Measurements from ENCODE around the gene KIF17. TPM values are rescaled to one million over a fixed set of nuclear protein-coding genes. Genes with fewer than 3 reads are reported as not detected.

Gene KIF17
- total RNA-seq, 3 donors from 2014 or later (not counting 1 experiment from before 2014, with no cell fraction given): not detected

DNA sequence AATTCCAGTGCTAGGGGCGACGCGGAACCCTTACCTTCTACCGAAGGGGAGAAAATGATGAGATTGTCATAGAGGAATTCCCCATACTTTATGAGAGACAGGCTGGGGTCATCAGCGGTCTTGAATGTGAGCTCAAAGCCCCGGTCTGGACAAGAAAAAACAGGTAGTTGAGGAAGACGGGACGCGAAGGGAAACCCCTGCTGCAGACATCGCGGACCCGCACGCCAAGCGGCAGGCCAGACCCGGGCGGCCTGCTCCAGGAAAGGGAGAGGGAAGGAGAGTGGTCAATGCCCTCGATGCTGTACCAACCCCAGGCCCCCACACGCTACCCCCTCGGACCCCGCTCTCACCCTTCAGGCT, 57.0 kb downstream of the KIF17 start:
- ATAC-seq (peak; percentile 15 to 21 (median 18)), DNase-seq (peak in 1 of 2 donors; percentile 61)
- TF ChIP-seq, protein P1, sequence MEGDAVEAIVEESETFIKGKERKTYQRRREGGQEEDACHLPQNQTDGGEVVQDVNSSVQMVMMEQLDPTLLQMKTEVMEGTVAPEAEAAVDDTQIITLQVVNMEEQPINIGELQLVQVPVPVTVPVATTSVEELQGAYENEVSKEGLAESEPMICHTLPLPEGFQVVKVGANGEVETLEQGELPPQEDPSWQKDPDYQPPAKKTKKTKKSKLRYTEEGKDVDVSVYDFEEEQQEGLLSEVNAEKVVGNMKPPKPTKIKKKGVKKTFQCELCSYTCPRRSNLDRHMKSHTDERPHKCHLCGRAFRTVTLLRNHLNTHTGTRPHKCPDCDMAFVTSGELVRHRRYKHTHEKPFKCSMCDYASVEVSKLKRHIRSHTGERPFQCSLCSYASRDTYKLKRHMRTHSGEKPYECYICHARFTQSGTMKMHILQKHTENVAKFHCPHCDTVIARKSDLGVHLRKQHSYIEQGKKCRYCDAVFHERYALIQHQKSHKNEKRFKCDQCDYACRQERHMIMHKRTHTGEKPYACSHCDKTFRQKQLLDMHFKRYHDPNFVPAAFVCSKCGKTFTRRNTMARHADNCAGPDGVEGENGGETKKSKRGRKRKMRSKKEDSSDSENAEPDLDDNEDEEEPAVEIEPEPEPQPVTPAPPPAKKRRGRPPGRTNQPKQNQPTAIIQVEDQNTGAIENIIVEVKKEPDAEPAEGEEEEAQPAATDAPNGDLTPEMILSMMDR (IDR thresholded peaks at IDR 0.05): no peak
- no peaks in the 10 kb centered on the region for H3K36me3 Mint-ChIP-seq
- H3K27ac Mint-ChIP-seq: peak overlapping the region; percentile 93 to 96
- H3K4me1 Mint-ChIP-seq: peaks cover 53% of the 10 kb centered on the region in 2 donors
- H3K27me3 ChIP-seq (ENCODE audit: control insufficient read depth, insufficient read depth, low read length): no peaks in the 10 kb centered on the region
- H3K4me1 ChIP-seq (ENCODE audit: control insufficient read depth, insufficient read depth, low read length): peaks cover 24% of the 10 kb centered on the region
- intact Hi-C loops (cut with micrococcal nuclease): no loop called here
- no peaks in the 10 kb centered on the region for H3K9me3 Mint-ChIP-seq
- H3K27me3 Mint-ChIP-seq (ENCODE audit: low read depth in 2 of 2): no peaks in the 10 kb centered on the region
- H3K4me3 Mint-ChIP-seq: peak overlapping the region; percentile 98
- H3K27ac ChIP-seq (ENCODE audit: low read length): peak overlapping the region; percentile 77
- under 1% methylated on average over 18 of the region's 20 CpGs for WGBS (ENCODE audit: insufficient coverage)
- H3K4me3 ChIP-seq (ENCODE audit: low read length): peak overlapping the region; percentile 89
- no peaks in the 10 kb centered on the region for H3K9me3 ChIP-seq (ENCODE audit: control insufficient read depth, insufficient read depth, low read length)
- H3K36me3 ChIP-seq (ENCODE audit: control insufficient read depth, insufficient read depth, low read length): peaks cover 21% of the 10 kb centered on the region

DNA sequence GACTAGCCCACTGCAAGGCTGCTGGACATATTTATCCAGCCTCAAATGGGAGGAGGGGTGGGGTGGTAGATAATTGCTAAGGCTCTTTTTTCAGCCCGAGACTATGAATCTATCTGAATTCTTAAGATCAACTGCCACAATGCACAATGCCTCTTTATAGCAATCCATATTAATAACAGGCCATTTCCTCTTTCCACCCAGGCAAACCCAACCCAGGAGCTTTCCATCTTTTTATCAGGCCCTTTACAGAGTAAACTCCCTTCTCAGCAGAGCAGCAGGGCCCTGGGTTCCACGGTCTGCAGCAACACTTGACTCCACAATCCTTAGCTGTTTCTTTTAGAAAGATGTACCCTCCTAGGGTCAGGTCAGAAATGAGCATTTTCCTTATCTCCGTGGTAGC, 57.4 kb downstream of the KIF17 start:
- Histone ChIP-seq H3K36me3 (ENCODE audit: control insufficient read depth, insufficient read depth, low read length) (peaks cover 26% of the 10 kb centered on the region), H3K27ac (ENCODE audit: low read length) (peak overlapping the region; percentile 77), H3K4me3 (ENCODE audit: low read length) (peak overlapping the region; percentile 89), H3K4me1 (ENCODE audit: control insufficient read depth, insufficient read depth, low read length) (peaks cover 24% of the 10 kb centered on the region), H3K9me3 (ENCODE audit: control insufficient read depth, insufficient read depth, low read length) (no peaks in the 10 kb centered on the region), H3K27me3 (ENCODE audit: control insufficient read depth, insufficient read depth, low read length) (no peaks in the 10 kb centered on the region)
- Mint-ChIP-seq H3K9me3 (no peaks in the 10 kb centered on the region), H3K4me1 (peaks cover 53% of the 10 kb centered on the region in 2 donors), H3K36me3 (no peaks in the 10 kb centered on the region), H3K27me3 (ENCODE audit: low read depth in 2 of 2) (no peaks in the 10 kb centered on the region), H3K4me3 (peak overlapping the region; percentile 98), H3K27ac (peak overlapping the region; percentile 93 to 96)
- intact Hi-C loops (cut with micrococcal nuclease): no loop called here
- 28% methylated on average over 3 of the region's 3 CpGs for WGBS (ENCODE audit: insufficient coverage)
- TF ChIP-seq, protein P1 (IDR thresholded peaks at IDR 0.05): no peak
- no peak for DNase-seq
- no peak for ATAC-seq

DNA sequence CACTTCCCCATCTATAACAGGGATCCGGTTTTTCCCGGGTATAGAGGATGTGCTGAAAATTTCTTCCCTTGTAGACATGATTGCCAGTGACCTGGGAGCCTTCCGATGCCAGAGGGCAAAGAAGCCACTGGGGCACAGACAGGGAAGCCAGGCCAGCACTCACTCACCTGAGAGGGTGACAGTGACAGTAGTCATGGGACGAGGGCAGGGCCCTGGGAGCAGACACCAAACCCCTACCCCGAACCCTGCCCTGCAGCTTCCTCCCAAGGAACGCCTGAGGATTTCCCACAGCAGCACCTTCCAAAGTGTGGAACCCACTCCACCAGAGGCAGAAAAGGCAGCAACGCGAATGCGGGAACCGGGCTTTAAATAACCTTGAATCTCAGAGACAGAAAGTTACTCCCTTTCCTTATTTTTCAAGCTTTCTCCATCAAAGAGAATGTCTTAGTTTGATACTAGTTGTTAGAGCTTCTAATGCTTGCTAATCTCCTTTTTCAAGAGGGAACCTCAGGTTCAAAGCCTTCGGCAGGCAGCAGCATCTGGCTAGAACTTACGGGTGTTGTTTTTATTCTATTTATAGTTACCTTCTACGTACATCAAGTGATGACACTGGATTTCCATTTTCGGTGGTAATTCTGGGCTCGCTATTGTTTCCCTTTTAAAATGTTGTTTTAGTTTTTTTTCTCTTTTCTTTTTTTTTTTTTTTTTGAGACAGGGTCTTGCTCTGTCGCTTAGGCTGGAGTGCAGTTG, 59.5 kb downstream of the KIF17 start:
- no peak overlapping the region for H3K4me3 ChIP-seq (ENCODE audit: low read length)
- H3K4me1 Mint-ChIP-seq: peaks cover 53% of the 10 kb centered on the region in 2 donors
- TF ChIP-seq, protein P1 (IDR thresholded peaks at IDR 0.05): no peak
- H3K27me3 Mint-ChIP-seq (ENCODE audit: low read depth in 2 of 2): no peaks in the 10 kb centered on the region
- intact Hi-C loops (cut with micrococcal nuclease): no loop called here
- no peaks in the 10 kb centered on the region for H3K9me3 Mint-ChIP-seq
- DNase-seq (no peak), ATAC-seq (no peak)
- H3K27me3 ChIP-seq (ENCODE audit: control insufficient read depth, insufficient read depth, low read length): no peaks in the 10 kb centered on the region
- peak overlapping the region; percentile 93 to 96 for H3K27ac Mint-ChIP-seq
- no peaks in the 10 kb centered on the region for H3K9me3 ChIP-seq (ENCODE audit: control insufficient read depth, insufficient read depth, low read length)
- no peaks in the 10 kb centered on the region for H3K36me3 Mint-ChIP-seq
- no peak overlapping the region for H3K4me3 Mint-ChIP-seq
- over 99% methylated on average over 12 of the region's 16 CpGs for WGBS (ENCODE audit: insufficient coverage)
- H3K4me1 ChIP-seq (ENCODE audit: control insufficient read depth, insufficient read depth, low read length): peaks cover 24% of the 10 kb centered on the region
- no peak overlapping the region for H3K27ac ChIP-seq (ENCODE audit: low read length)
- peaks cover 42% of the 10 kb centered on the region for H3K36me3 ChIP-seq (ENCODE audit: control insufficient read depth, insufficient read depth, low read length)

DNA sequence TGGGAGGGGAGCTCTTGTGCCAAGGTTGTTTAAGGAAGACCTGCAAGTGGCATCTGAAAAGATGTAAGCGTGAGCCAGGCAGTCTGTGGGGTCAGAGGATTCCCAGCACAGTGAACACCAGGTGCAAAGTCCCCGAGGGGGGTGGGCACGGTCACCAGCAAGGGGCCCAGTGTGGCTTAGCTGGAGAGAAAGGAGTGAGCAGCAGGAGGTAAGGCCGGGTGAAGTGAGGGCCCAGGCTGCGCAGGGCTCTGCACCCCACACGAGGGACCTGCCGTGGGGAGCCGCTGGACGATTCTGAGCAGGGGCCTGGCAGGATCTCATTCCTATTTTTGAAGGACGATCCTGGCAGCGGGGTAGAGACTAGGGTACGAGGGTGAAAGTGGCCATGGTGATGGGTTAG, 60.8 kb downstream of the KIF17 start:
- no peaks in the 10 kb centered on the region for H3K9me3 Mint-ChIP-seq
- no peaks in the 10 kb centered on the region for H3K36me3 Mint-ChIP-seq
- Histone ChIP-seq H3K4me3 (ENCODE audit: low read length) (no peak overlapping the region), H3K9me3 (ENCODE audit: control insufficient read depth, insufficient read depth, low read length) (no peaks in the 10 kb centered on the region), H3K36me3 (ENCODE audit: control insufficient read depth, insufficient read depth, low read length) (peaks cover 55% of the 10 kb centered on the region), H3K4me1 (ENCODE audit: control insufficient read depth, insufficient read depth, low read length) (peaks cover 17% of the 10 kb centered on the region), H3K27ac (ENCODE audit: low read length) (no peak overlapping the region), H3K27me3 (ENCODE audit: control insufficient read depth, insufficient read depth, low read length) (no peaks in the 10 kb centered on the region)
- no peak overlapping the region for H3K4me3 Mint-ChIP-seq
- TF ChIP-seq, protein P1 (IDR thresholded peaks at IDR 0.05): no peak
- WGBS (ENCODE audit: insufficient coverage): 95% methylated on average over 12 of the region's 12 CpGs
- no peak for ATAC-seq
- H3K27ac Mint-ChIP-seq: peak overlapping the region; percentile 31 to 61
- no peak for DNase-seq
- H3K27me3 Mint-ChIP-seq (ENCODE audit: low read depth in 2 of 2): no peaks in the 10 kb centered on the region
- peaks cover 44% of the 10 kb centered on the region in 2 donors for H3K4me1 Mint-ChIP-seq
- intact Hi-C loops (cut with micrococcal nuclease): no loop called here

All from natural killer cell (primary cell).